ENCODE measurements around the gene LRP2. TPM values are rescaled to one million over a fixed set of nuclear protein-coding genes. Genes with fewer than 3 reads are reported as not detected.

LRP2 gene
- total RNA-seq, 2 donors from 2014 or later = 0.05 TPM; not detected in 1

- intact Hi-C loops (cut with DNase I) = loop anchor here (5.0 to 10.0 kb wide), 2 partner anchors 36 to 141 kb away; no protein-coding TSS in a partner anchor
- Histone ChIP-seq H3K9me3 (no peaks in the 10 kb centered on the region), H3K4me1 (no peaks in the 10 kb centered on the region), H3K27me3 (no peaks in the 10 kb centered on the region), H3K27ac (no peak overlapping the region), H3K4me3 (no peak overlapping the region), H3K9ac (ENCODE audit: low read depth in 2 of 2, low read length in 2 of 2) (no peak overlapping the region), H3K36me3 (no peaks in the 10 kb centered on the region)
- DNase-seq = no peak
- TF ChIP-seq CTCF (IDR thresholded peaks at IDR 0.05) = no peak
These were observed 256.2 kb downstream of the LRP2 start for GRCh38 chr2:169106134-169106533.

GRCh38 chr2:169105476-169105875, 256.9 kb downstream of the LRP2 start:
- Histone ChIP-seq H3K9ac (ENCODE audit: low read depth in 2 of 2, low read length in 2 of 2) (no peak overlapping the region), H3K9me3 (no peaks in the 10 kb centered on the region), H3K4me3 (no peak overlapping the region), H3K36me3 (no peaks in the 10 kb centered on the region), H3K4me1 (no peaks in the 10 kb centered on the region), H3K27ac (no peak overlapping the region), H3K27me3 (no peaks in the 10 kb centered on the region)
- intact Hi-C loops (cut with DNase I) = loop anchor here (5.0 to 10.0 kb wide), 2 partner anchors 37 to 141 kb away; no protein-coding TSS in a partner anchor
- no peak for TF ChIP-seq CTCF (IDR thresholded peaks at IDR 0.05)
- no peak for DNase-seq

- intact Hi-C loops (cut with DNase I) = loop anchor here (5.0 to 10.0 kb wide), 2 partner anchors 37 to 140 kb away; no protein-coding TSS in a partner anchor
- no peak for TF ChIP-seq CTCF (IDR thresholded peaks at IDR 0.05)
- H3K9ac ChIP-seq (ENCODE audit: low read depth in 2 of 2, low read length in 2 of 2) = no peak overlapping the region
These were observed 257.5 kb downstream of the LRP2 start for GRCh38 chr2:169104848-169105247.

GRCh38 chr2:169095621-169096105, 266.7 kb downstream of the LRP2 start:
- Histone ChIP-seq H3K9me3 (no peaks in the 10 kb centered on the region), H3K9ac (ENCODE audit: low read depth in 2 of 2, low read length in 2 of 2) (no peak overlapping the region), H3K36me3 (no peaks in the 10 kb centered on the region), H3K4me1 (peaks cover 3% of the 10 kb centered on the region), H3K27me3 (no peaks in the 10 kb centered on the region), H3K27ac (no peak overlapping the region), H3K4me3 (no peak overlapping the region)
- DNase-seq = no peak
- no peak for TF ChIP-seq CTCF (IDR thresholded peaks at IDR 0.05)
- intact Hi-C loops (cut with DNase I) = no loop called here

More at GRCh38 chr2:169104848-169105247, 257.5 kb downstream of the LRP2 start:
- Histone ChIP-seq H3K36me3 (no peaks in the 10 kb centered on the region), H3K27me3 (no peaks in the 10 kb centered on the region), H3K9me3 (no peaks in the 10 kb centered on the region), H3K27ac (no peak overlapping the region), H3K4me3 (no peak overlapping the region), H3K4me1 (no peaks in the 10 kb centered on the region)
- no peak for DNase-seq

- intact Hi-C loops (cut with DNase I) = no loop called here
- H3K9me3 ChIP-seq = no peaks in the 10 kb centered on the region
- no peak overlapping the region for H3K9ac ChIP-seq (ENCODE audit: low read depth in 2 of 2, low read length in 2 of 2)
- DNase-seq = no peak
- H3K4me1 ChIP-seq = peaks cover 3% of the 10 kb centered on the region
- H3K27me3 ChIP-seq = no peaks in the 10 kb centered on the region
- no peak overlapping the region for H3K4me3 ChIP-seq
- no peaks in the 10 kb centered on the region for H3K36me3 ChIP-seq
- no peak overlapping the region for H3K27ac ChIP-seq
- no peak for TF ChIP-seq CTCF (IDR thresholded peaks at IDR 0.05)
These were observed 267.7 kb downstream of the LRP2 start for GRCh38 chr2:169094676-169095075.
